Neural progenitor cell (in vitro differentiated cells): ENCODE results near the gene MICU2.

Experiments
- EZH2 ChIP-seq: fragments of 200-600 bp; sonication (generic); IDR thresholded peaks from 2 replicates; pipeline ENCODE4 v1.6.1; 2017; ENCODE audit warnings: antibody characterized with exemption, mild to moderate bottlenecking, moderate library complexity
- EZH2phosphoT487 ChIP-seq: fragments of 200-600 bp; sonication (generic); IDR thresholded peaks from 2 replicates; pipeline ENCODE4 v1.6.1; 2017; ENCODE audit warnings: antibody characterized with exemption

DNA sequence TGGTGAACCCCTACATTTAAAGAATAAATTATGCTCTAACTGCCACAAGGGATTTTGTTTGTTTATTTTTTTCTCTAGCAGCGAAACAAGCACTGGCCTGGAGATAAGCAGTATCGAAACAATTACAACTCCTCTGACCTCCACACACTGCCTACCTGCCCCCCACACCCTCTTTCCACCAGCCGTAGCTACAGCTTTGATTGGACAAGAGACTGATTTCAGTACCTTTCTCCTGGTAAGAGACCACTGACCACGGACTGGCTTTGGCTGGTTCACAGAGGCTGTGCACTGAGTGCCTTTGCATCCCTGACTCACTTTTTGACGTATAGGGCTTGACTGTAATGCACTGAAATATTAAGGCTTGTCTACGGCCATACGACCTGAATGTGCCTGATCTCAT, 137.4 kb downstream of the MICU2 start:
- TF ChIP-seq EZH2 (no peak), EZH2phosphoT487 (no peak)
